ENCODE results near the gene CD44.

GRCh38 chr11:35183326-35183925 is 44.5 kb downstream of the CD44 start:
- TF ChIP-seq POLR2A (IDR thresholded peaks at IDR 0.05) (no peak), CTCF (IDR thresholded peaks at IDR 0.05) (no peak)

All from ovary (tissue), 3 donors.